T follicular helper cell (primary cell): ENCODE measurements around the gene IMPG1.

ENCODE experiments used
- DNase-seq: peaks from one replicate; pipeline ENCODE4 v3.0.0-alpha.2; 2020; ENCODE audit warnings: low read depth
- total RNA-seq, 2 experiments: gene quantifications; one replicate each; lab custom pipeline; 2026; lab: John Stamatoyannopoulos, UW

IMPG1 gene, protein sequence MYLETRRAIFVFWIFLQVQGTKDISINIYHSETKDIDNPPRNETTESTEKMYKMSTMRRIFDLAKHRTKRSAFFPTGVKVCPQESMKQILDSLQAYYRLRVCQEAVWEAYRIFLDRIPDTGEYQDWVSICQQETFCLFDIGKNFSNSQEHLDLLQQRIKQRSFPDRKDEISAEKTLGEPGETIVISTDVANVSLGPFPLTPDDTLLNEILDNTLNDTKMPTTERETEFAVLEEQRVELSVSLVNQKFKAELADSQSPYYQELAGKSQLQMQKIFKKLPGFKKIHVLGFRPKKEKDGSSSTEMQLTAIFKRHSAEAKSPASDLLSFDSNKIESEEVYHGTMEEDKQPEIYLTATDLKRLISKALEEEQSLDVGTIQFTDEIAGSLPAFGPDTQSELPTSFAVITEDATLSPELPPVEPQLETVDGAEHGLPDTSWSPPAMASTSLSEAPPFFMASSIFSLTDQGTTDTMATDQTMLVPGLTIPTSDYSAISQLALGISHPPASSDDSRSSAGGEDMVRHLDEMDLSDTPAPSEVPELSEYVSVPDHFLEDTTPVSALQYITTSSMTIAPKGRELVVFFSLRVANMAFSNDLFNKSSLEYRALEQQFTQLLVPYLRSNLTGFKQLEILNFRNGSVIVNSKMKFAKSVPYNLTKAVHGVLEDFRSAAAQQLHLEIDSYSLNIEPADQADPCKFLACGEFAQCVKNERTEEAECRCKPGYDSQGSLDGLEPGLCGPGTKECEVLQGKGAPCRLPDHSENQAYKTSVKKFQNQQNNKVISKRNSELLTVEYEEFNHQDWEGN
- 0 reads per million in 2 experiments for total RNA-seq

DNA sequence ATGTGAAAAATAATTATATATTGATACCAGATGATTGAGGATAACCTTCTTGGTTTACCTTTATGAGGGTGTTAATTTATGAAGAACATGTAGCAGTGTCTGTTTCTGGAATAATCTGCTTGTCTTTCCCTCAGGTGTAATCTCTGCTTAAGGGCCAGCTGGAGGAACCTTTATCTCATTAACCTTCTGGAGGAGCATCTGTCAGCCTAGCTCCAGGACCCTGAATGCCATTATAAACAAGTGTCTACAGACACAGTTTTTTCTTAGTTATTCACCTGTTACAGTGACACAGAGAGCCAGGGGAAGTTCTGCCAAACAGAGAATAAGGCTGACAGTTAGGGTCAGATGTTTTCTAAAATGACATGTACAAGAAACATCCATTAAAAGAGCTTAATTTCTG lies at the start of gene IMPG1:
Gene IMPG1, minus strand, starts transcription at position 101 of the 400 bp plus-strand sequence. CDS start 174 bp downstream, outside the sequence.
- DNase-seq: no peak

DNA sequence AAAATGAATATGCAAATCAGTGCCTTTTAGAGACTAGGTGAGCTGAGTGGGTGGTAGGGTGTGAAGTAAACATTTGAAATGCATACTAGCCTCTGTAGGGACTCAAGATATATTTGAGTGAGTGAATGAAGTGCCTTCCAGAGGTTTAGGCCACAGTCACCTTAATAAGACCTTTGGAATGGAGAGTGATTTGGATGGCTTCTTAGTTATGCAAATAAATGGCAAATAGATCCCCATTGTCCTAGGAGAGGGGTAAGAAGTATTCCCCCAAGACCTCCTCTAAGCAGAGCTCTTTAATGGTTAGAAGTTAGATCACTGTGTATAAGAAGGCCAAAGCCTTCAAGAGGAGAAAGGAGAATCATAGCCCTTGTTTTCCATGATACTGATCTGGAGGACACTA lies 47.8 kb upstream of the IMPG1 start:
- no peak for DNase-seq

DNA sequence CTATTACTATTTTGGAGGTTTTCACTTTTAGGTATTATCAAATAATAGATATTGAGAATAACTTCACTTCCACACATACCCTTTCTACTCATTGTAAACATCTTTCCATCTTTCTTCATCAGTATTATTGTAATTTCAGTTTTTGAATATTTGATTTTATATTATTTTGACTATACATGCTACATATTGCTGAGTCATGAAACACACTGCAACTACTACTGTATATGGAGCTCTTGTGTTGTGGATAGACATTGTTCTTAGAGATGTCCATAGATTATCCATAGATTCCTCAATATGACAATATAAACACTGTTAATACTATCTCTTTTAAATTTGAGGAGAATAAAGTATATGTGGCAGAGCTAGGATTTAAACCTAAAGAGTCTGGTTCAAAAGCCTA lies 819 bp upstream of the IMPG1 start:
- no peak for DNase-seq

DNA sequence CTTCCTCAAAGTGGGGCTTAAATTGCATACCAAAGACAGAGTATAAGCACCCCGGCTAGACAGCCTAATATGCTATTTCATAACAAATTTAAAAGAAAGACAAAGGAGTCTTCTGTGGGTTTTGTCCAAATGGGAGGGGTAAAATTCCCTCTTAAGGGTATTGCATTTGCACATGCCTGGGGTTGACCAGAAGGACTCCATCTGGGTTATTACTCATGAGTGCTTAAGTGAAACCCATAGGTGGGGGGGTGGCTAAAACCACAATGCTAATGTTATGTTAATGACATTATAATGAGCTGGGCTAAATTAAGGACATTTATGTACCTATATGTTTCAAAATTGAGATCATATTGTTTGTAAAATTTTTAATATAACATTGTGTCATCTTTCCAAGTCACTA lies 15.0 kb downstream of the IMPG1 start:
- no peak for DNase-seq

DNA sequence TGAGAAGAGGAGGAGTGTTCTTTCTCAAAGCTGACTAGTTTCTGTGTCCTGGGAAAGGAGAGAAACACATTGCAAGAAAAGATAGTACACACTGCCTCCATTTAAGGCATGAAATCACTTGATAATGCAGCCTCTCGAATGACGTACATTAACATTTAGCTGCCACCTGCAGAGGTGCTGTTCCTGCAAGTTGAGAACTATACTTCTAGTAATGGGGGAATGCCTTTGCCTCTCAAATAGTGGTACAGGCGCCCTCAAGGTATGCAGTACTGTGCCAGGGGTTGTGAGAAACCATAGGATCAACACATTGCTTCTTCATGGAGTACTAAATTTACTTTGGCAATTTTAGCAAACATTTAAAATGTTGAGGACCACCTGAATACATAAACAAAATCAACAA lies 20.1 kb downstream of the IMPG1 start:
- DNase-seq: no peak

DNA sequence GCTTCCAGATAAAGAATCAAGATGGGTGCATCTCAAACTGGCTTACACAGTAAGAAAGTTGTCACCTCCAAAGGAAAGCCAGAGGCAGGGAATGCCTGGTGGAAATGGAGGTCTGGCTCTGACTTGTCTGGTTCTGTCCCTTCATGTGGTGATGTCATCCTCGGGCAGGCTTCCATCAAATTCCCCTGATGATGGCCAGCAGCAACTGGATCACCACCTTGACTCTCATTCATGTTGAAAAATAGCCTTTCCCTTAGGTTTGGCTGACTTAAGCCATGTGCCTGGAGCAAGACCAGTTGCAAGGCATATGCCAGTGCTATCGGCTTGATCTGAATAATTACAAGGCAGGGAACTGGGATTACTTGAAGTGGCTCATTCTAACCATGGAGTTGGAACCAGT lies 28.8 kb downstream of the IMPG1 start:
- DNase-seq: no peak

DNA sequence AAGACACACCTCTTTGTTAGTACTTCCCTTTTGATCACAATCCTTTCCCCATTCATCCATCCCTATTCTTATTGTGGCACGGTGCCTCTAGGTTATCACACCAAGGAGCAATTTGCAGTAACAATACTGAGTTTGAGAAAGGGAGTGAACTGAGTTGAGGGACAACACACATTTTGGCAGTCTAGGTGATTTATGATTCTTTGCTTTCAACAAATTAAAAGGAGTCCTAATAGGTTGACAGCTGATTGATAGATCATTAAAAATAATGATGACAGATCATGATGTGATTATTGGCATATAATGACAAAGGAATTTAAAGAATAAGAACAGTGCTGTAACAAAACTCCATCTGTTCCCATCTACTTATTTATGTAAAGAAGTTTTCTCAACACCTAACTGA lies 36.7 kb downstream of the IMPG1 start:
- no peak for DNase-seq

DNA sequence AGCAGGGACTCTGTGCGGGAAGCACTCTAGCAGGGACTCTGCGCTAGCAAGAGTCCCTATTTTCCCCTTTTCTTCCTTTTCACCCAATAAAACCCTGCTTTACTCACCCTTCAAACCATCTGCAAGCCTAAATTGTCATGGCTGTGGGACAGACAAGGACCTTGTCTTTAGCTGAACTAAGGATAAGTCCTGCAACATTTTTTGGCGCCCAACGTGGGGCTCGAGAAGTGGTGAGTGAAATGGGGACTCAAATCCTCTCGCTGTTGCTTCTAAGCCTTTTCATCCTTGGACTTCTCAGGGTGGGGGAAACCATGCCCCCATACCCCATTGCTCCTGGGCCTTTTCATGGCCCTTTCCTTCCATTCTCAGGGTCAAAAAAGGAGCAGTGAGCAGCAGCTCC lies 46.4 kb downstream of the IMPG1 start:
- DNase-seq: no peak

DNA sequence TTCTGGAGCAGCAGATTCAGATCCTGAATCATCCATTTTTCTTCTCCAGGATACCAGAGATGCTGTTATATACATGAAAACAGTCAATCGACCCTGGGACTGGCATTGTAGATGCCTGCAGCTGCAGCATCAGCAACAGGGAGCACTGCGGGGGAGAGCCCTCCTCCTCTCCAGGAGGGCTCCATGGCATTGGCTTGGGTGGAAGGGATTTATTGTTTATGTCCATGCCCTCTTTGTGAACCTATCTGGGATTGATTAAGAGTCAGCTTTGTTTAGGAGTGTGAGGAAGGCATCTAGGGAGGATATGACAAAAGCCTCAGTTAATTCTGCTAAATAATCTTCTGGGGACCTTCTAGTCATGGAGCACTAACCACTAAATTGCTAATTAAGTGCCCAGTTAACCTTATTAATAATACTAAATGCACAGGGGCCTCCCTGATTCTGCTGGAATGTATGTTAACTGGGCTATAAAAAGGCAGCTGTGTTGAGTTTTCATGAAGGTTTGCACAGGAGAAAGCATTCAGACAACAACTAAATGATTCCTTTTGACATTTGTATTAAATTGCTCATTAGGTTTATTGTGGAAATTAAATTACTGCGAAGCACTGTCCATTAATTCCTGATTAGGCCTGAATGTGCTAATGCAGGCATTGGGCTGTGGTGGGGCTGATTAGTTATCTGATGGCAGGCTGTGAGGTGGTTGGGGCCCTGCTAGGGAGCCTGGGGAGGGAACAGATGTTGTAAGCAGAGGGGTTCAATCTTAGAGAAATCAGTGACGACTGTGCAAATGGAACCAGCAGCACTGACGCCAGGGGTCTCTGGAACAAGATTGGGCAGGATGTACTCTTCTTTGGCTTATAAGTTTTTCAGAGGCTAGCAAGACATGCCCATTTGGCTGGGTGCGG lies 57.6 kb downstream of the IMPG1 start:
- no peak for DNase-seq

DNA sequence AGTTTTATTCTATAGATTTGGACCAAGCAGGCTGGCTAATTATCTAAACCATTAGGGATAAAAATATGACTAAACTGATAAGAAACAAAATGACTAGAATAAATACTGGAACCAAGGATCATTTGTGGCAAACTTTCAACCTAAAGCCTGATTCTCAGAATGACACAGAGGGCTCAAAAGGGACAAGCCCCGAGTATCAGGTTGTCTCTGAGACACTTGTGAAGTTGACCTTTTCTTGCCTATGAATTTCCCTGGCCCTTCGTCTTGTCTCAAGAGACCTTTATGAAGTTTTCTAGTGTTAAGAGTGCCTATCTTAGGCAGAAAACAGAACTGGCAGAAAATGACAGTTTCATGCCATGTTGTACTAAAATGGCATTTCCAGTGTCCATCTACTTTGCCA lies 68.3 kb downstream of the IMPG1 start:
- no peak for DNase-seq

DNA sequence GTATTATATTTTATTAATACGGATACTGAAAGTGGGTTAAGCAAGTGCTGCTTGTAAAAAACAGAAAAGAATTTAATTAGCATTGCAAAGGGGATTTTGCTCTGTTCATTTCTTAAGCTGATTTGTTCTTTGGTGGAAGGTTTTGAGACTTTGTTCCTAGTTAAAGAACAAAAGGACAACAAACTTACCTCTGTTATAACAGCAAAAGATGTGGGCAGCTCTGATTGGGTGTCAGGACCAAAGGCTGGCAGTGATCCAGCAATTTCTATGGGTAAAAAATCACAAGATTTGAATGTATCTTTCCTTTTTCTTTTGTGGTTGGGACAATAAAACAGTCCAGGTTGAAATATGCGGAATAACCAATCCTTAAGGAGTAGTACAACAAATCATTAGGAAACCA lies 68.8 kb downstream of the IMPG1 start:
- DNase-seq: no peak

DNA sequence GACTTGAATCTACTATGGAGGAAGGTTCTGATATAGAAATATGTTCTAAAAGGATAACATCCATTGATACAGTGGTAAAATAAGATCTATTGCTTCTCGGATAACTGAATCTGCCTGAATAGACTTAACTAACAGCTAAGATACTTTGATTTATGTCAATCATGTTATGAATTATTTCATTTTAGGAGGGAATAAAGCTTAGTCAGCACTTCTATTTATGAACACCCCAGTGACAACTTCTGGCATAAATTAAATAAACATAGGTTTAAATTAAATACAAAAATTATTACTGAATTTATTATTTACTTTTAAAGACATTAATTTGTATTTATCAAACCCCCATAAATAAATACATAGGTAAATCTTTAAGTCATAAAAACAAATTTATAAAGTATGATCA lies 69.3 kb downstream of the IMPG1 start:
- DNase-seq: no peak

DNA sequence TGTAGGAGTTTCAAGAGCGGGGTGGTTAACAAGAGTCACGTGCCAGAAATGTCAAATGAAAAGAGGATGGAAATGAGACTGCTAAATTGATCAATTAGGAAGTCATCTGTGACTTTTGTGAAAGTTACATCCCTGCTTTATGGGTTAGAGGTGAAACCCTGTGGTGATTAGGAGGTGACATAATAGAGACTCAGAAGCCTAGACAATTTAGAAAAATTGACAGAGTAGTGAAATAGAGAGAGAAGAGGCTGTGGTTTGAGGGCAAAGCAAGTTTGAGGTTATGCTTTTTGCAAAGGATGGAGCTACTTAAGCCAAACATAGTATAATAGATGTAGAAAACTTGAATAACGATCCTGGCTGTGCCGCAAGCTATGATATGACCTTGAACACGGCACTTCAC lies 71.8 kb downstream of the IMPG1 start:
- no peak for DNase-seq

DNA sequence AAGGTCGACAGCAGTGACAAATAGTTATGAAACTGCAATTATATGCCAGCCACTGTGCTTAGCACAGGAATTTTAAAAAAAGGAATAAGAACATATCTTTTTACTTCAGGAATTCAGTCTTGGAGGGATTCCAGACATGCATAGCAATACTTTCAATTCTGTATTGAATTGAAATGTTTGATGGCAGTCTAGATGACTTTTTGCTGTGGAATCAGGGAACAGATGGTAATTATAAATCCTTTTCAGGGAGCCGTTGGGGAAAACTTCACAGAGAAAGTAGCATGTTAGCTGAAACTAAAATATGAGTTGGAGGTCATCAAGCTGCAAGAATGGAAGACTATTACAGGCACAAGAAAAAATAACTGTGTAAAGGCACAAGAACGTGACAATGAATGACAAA lies 74.8 kb downstream of the IMPG1 start:
- no peak for DNase-seq

DNA sequence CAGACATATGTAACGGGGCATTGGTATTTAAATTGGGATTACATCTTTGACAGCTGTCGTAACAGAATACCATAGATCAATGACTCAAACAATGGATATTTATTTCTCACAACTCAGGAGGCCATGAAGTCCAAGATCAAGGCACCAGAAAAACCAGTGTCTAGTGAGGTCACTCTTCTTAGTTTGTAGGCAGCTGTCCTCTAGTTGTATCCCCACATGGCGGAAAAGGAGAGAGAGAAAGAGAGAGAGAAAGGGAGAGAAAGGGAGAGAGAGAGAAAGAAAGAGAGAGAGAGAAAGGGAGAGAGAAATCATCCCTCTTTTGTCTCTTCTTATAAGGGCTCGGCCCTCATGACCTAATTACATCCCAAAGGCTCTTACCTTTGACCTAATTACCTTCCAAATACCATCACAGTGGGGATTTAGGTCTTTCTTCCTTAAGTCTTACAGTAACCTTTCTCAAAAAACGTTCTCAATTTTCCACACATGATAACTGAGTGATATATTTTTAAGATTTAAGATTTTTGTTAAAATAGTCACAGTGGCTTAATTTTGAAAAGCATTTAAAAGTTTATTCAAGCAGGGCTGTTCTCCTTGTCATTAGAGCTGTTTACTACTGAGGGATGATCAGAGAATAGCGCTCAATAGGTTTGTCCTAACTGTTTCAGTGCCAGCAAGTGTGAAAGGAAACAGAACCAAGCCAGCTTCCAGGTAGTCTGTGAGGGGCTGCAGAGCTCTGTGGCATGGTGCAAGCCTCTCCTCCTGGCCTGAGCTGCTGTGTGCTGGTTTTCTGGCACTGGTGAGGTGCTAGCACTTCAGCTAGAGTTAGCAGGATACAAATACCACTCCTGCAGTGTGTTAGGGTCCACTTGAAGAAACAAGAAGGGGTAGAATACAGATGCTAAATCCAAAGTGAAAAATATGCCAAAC lies 79.0 kb downstream of the IMPG1 start:
- DNase-seq: no peak

DNA sequence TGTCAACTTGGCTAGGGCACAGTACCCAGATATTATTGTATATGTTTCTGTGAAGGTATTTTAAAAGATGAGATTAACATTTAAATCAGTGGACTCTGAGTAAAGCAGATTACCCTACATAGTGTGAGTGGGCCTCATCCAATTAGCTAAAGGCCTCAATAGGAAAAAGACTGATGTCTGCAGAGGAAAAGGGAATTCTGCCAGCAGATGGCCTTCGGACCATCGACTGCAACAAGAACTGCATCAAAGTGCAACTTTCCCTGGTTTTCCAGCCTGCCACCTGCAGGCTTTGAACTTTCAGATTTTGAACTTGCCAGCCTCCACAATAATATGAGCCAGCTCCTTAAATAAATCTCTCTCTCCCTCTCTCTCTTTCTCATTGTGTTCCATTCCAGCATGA lies 80.5 kb downstream of the IMPG1 start:
- DNase-seq: no peak

DNA sequence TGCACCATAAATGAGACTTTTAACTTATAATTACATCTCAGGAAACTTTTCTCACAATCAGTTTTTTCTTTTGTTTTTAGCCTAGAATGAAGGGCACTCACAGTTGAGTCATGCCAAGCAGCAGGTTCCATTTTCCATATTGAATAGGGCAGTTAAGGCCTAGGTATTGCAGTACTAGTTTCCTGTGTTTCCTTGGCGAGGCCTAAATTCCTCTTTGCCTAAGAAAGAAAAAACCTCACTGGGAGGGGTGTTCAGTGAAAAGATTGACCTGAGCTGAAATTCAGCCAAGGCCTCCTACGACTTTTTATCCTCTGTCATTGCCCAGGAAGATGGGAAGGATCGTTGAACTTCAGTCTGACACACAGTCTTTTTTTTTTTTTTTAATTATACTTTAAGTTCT lies 85.5 kb downstream of the IMPG1 start:
- DNase-seq: no peak

DNA sequence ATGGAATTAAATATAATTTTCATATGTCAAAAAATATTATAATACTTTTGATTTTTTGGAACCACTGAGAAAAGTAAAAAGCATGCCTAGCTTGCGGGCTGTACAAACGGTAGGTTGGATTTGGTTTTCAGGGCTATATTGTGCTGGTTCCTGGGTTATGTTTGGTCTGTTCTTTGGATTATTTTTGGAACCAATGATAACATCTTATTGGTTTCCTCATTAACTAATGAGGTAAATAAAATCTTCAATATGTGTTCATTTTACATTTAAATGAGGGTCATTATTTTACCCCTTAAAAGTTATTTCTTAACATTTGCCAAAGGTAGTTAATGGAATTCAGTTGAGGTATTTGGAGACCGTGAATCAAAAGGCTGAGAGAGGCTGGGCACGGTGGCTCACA lies 96.6 kb downstream of the IMPG1 start:
- DNase-seq: no peak

DNA sequence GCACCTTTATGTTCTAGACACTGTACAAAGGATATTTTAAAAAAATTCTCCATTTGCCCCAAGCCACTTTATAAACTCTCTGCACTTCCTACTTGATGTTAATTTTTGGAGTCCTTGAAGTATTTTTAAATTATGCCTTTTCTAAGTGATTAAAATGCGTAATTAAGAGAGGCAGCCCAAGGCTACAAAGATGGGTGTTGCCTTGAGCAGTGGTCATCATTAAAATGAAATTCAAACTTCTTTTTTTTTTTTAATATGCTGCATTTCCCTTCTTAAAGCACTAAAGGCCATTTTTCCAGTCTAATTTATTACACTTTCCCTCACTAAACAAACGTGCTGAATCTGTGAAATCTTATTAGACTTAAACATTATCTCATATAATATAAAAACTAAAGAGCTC lies 102.4 kb downstream of the IMPG1 start:
- DNase-seq: no peak

DNA sequence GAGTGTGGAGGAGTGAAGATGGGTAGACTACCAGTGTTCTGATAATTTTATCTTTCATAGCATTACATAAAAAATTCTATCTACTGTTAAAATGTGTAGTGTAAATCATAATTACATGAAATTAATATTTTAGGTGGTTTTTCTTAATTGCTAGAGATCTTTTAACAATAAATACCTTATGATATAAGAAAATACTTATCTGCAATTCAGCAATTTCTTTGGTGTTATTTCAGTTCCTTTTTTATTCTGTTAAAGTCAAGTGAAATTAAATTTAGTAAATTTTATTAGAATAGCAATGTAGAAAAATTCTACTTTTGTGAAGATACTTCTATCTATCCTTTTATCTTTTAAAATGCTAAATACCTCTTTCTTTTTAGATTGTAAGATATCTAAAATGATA lies 104.3 kb downstream of the IMPG1 start:
- no peak for DNase-seq

DNA sequence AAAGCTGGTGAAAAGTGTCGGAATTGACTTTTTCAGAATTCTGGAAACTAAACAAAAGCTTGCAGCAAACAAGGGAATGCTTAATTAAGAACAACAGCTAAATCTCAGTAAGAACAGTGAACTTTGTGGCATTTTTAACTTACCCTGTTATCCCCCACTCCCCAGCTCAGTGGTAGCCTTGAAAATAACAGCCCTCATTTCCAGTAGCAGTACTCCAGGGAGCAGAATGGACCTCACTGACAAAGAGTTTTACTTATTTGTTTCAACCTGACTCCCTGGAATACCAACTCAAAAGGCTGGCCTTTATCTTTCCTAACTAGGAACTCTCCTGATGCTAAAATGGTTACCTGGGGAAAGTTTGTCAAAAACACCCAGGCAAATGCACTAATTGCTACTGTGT lies 108.9 kb downstream of the IMPG1 start:
- no peak for DNase-seq
